HCT116 (cell line): Measurements from ENCODE around the gene MAP7D1. TPM values are rescaled to one million over a fixed set of nuclear protein-coding genes. Genes with fewer than 3 reads are reported as not detected.

Source experiments
- ATAC-seq: fragments of 200-7000 bp; cut with Tn5 transposase; 2 replicates; pipeline ENCODE4 v1.9.1; 2020; ENCODE audit warnings: mild to moderate bottlenecking, moderate library complexity
- BruUV-seq: library from RNA; stranded (reverse); fragments of 400-500 nt; replicated peaks from 2 replicates; lab custom pipeline; 2021; lab: Mats Ljungman, UMichigan
- CTCF ChIA-PET: fragments of 300-600 bp; sonication (Branson Sonifier 250); formaldehyde crosslinking; loops from one replicate; lab custom pipeline; 2021; ENCODE audit warnings: antibody characterized with exemption; lab: Charles Lee
- POLR2A ChIA-PET: fragments of 300-600, 350-600 bp; sonication (Branson Sonifier 250); formaldehyde crosslinking; loops from one replicate; lab custom pipeline; 2021; ENCODE audit warnings: antibody characterized with exemption; lab: Charles Lee
- RAD21 ChIA-PET, 2 experiments: fragments of 300-600 bp; sonication (Branson Sonifier 250); formaldehyde crosslinking; loops; one replicate each; lab custom pipeline; 2023; ENCODE audit warnings: low total read pairs in 2 of 2; ENCODE audit not compliant: uncharacterized antibody in 2 of 2, unreplicated experiment in 2 of 2, low non-redundant PET in 1 of 2; lab: Charles Lee
- DNase-seq: peaks from one replicate; pipeline ENCODE4 v3.0.0-alpha.2; 2010; ENCODE audit warnings: low read depth, low spot score
- H2AFZ ChIP-seq: fragments of 200-600 bp; shearing (Covaris generic), sonication (generic); 2 replicates; pipeline ENCODE4 v1.6.1; 2017; ENCODE audit warnings: low read depth, mixed run types, mixed read lengths, antibody characterized with exemption, low read length; ENCODE audit not compliant: poor library complexity, severe bottlenecking
- H3K27ac ChIP-seq: 2 replicates; pipeline ENCODE4 v1.5.1; 2012; ENCODE audit warnings: low read depth, low read length
- H3K27me3 ChIP-seq: fragments of 200-600 bp; sonication (generic); 2 replicates; pipeline ENCODE4 v1.6.1; 2016; ENCODE audit warnings: mixed run types, low read length, mixed read lengths; ENCODE audit not compliant: insufficient read depth
- H3K36me3 ChIP-seq, 2 experiments: fragments of 200-500 bp in 1 of 2; fragments of 200-600 bp in 1 of 2; sonication (Bioruptor generic) in 1 of 2; sonication (generic) in 1 of 2; 2 replicates each; pipeline versions ENCODE4 v1.5.1 to v1.6.1; 2014 to 2016; ENCODE audit warnings: low read length in 2 of 2, inconsistent platforms in 1 of 2, mixed read lengths in 1 of 2, mixed run types in 1 of 2; ENCODE audit not compliant: insufficient read depth in 2 of 2, control insufficient read depth in 1 of 2
- H3K4me1 ChIP-seq, 2 experiments: fragments of 200-600 bp in 1 of 2; sonication (generic) in 1 of 2; 2 replicates each; pipeline versions ENCODE4 v1.5.1 to v1.6.1; 2012 to 2017; ENCODE audit warnings: low read length in 2 of 2, inconsistent platforms in 1 of 2, mild to moderate bottlenecking in 1 of 2, mixed read lengths in 1 of 2, mixed run types in 1 of 2, moderate library complexity in 1 of 2; ENCODE audit not compliant: insufficient read depth in 2 of 2, control insufficient read depth in 1 of 2
- H3K4me2 ChIP-seq: fragments of 200-600 bp; sonication (generic); 2 replicates; pipeline ENCODE4 v1.6.1; 2017; ENCODE audit warnings: mixed run types, low read length, mixed read lengths
- H3K4me3 ChIP-seq, 2 experiments: fragments of 200-600 bp in 1 of 2; sonication (generic) in 1 of 2; replicated peaks in 1 of 2; 2 replicates each; pipeline ENCODE4 v1.5.1; 2011 to 2016; ENCODE audit warnings: low read length in 2 of 2, control low read depth in 1 of 2, low read depth in 1 of 2, mild to moderate bottlenecking in 1 of 2, mixed read lengths in 1 of 2, mixed run types in 1 of 2
- H3K79me2 ChIP-seq: fragments of 200-600 bp; sonication (generic); 2 replicates; pipeline ENCODE4 v1.6.1; 2017; ENCODE audit warnings: mild to moderate bottlenecking, mixed run types, low read length, moderate library complexity, mixed read lengths; ENCODE audit not compliant: insufficient read depth
- H3K9ac ChIP-seq: fragments of 200-600 bp; sonication (generic); 2 replicates; pipeline ENCODE4 v1.6.1; 2016; ENCODE audit warnings: low read length, mixed read lengths
- H3K9me2 ChIP-seq: fragments of 200-600 bp; sonication (generic), shearing (Covaris generic); 2 replicates; pipeline ENCODE4 v1.6.1; 2017; ENCODE audit warnings: mixed run types, mild to moderate bottlenecking, moderate library complexity; ENCODE audit not compliant: insufficient read depth
- H3K9me3 ChIP-seq, 2 experiments: fragments of 200-500 bp in 1 of 2; fragments of 200-600 bp in 1 of 2; sonication (Bioruptor generic) in 1 of 2; sonication (generic) in 1 of 2; 2 replicates each; pipeline ENCODE4 v1.6.1; 2014 to 2017; ENCODE audit warnings: low read length in 2 of 2, mixed read lengths in 2 of 2, inconsistent platforms in 1 of 2, low read depth in 1 of 2, mild to moderate bottlenecking in 1 of 2, mixed run types in 1 of 2, moderate library complexity in 1 of 2; ENCODE audit not compliant: control insufficient read depth in 1 of 2, insufficient read depth in 1 of 2
- H4K20me1 ChIP-seq: fragments of 200-600 bp; sonication (generic), shearing (Covaris generic); 2 replicates; pipeline ENCODE4 v1.6.1; 2017; ENCODE audit warnings: mixed run types, mild to moderate bottlenecking, moderate library complexity; ENCODE audit not compliant: insufficient read depth
- ATF3 ChIP-seq: IDR thresholded peaks from 2 replicates; pipeline ENCODE4 v1.6.1; 2012
- CBX3 ChIP-seq: IDR thresholded peaks from 2 replicates; pipeline ENCODE4 v1.6.1; 2012; ENCODE audit warnings: low read depth
- CTCF ChIP-seq, 3 experiments: fragments of 200-600 bp in 1 of 3; sonication (generic) in 1 of 3; IDR thresholded peaks in 2 of 3; conservative IDR thresholded peaks in 1 of 3; 2 replicates each; pipeline ENCODE4 v1.5.1; 2012 to 2017; ENCODE audit warnings: low read depth in 2 of 3, low read length in 2 of 3, antibody characterized with exemption in 1 of 3, borderline replicate concordance in 1 of 3, control low read depth in 1 of 3, mild to moderate bottlenecking in 1 of 3, mixed read lengths in 1 of 3, mixed run types in 1 of 3, moderate library complexity in 1 of 3; ENCODE audit not compliant: insufficient read depth in 1 of 3
- EGR1 ChIP-seq: IDR thresholded peaks from 2 replicates; pipeline ENCODE4 v1.6.1; 2012; ENCODE audit warnings: low read depth
- ELF1 ChIP-seq: IDR thresholded peaks from 2 replicates; pipeline ENCODE4 v1.6.1; 2012; ENCODE audit warnings: low read depth, borderline replicate concordance
- EZH2phosphoT487 ChIP-seq: fragments of 200-600 bp; IDR thresholded peaks from 2 replicates; pipeline ENCODE4 v1.6.1; 2018; ENCODE audit warnings: antibody characterized with exemption, borderline replicate concordance
- FOSL1 ChIP-seq: IDR thresholded peaks from 2 replicates; pipeline ENCODE4 v1.6.1; 2012; ENCODE audit warnings: low read depth
- JUND ChIP-seq: IDR thresholded peaks from 2 replicates; pipeline ENCODE4 v1.6.1; 2012
- MAX ChIP-seq: IDR thresholded peaks from 2 replicates; pipeline ENCODE4 v1.6.1; 2012
- POLR2AphosphoS5 ChIP-seq: IDR thresholded peaks from 2 replicates; pipeline ENCODE4 v1.6.1; 2011; ENCODE audit warnings: mild to moderate bottlenecking, low read depth, low read length, moderate library complexity
- REST ChIP-seq: IDR thresholded peaks from 2 replicates; pipeline ENCODE4 v1.6.1; 2012; ENCODE audit warnings: low read depth
- SIN3A ChIP-seq: IDR thresholded peaks from 2 replicates; pipeline ENCODE4 v1.6.1; 2012; ENCODE audit warnings: low read depth
- SP1 ChIP-seq: IDR thresholded peaks from 2 replicates; pipeline ENCODE4 v1.6.1; 2012; ENCODE audit warnings: low read depth
- SRF ChIP-seq: IDR thresholded peaks from 2 replicates; pipeline ENCODE4 v1.6.1; 2012; ENCODE audit warnings: low read depth
- TCF7L2 ChIP-seq: IDR thresholded peaks from 2 replicates; pipeline ENCODE4 v1.7.0; 2011; ENCODE audit warnings: borderline replicate concordance, inconsistent platforms; ENCODE audit not compliant: insufficient read depth, insufficient read length; ENCODE audit errors: extremely low read depth
- ZNF274 ChIP-seq: fragments of 200-500 bp; sonication (Bioruptor generic); IDR thresholded peaks from 2 replicates; pipeline ENCODE4 v1.6.1; 2014; ENCODE audit warnings: mild to moderate bottlenecking, low read depth, low read length, inconsistent platforms
- intact Hi-C: fragments of 100-400 bp; cut with micrococcal nuclease; formaldehyde crosslinking; loops from 2 replicates; pipeline ENCODE4 v1.10.0; 2022
- total RNA-seq: library from RNA; stranded (reverse); gene quantifications from one replicate; pipeline ENCODE4 v1.2.1, GENCODE V29; 2021; ENCODE audit not compliant: unreplicated experiment
- TF ChIP-seq, protein P1 (sequence below): IDR thresholded peaks from 2 replicates; pipeline ENCODE4 v1.6.1; 2011; ENCODE audit warnings: mild to moderate bottlenecking, low read length, moderate library complexity; ENCODE audit not compliant: insufficient replicate concordance; ENCODE audit errors: extremely low read depth

MAP7D1 gene
- total RNA-seq, 1 experiment from 2014 or later: 71.8 TPM

DNA sequence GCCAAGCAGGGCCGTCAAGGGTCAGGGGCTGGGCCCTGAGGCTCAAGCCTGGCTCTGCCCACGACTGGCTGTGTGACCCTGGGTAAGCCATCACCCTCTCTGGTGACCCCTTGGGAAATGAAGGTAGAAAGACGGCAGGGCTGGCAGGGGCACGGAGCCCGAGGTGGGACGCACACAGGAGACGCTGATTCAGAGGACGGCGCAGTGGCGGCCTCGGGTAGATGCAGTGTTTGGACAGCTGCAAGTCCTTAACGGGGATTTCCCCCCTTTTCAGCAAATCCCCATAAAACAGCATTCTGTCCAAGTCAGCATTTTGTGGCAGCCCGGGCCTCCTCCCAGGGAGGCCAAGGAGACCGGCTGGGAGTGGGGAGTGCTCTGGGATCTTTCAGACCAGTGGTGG lies 47.6 kb upstream of the MAP7D1 start:
- no peak for DNase-seq
- TF ChIP-seq EGR1 (no peak), CTCF (IDR thresholded peaks at IDR 0.05 in 2 of 3, conservative IDR thresholded peaks at IDR 0.05 in 1 of 3; ENCODE audit: borderline replicate concordance in 1 of 3, insufficient read depth in 1 of 3, low read depth in 2 of 3, low read length in 2 of 3) (no peak), ATF3 (no peak), ELF1 (no peak), ZNF274 (no peak), SP1 (no peak), POLR2AphosphoS5 (no peak), SRF (no peak), SIN3A (no peak), TCF7L2 (no peak), MAX (no peak), REST (no peak), CBX3 (no peak), FOSL1 (no peak), EZH2phosphoT487 (no peak), JUND (no peak)
- TF ChIP-seq, protein P1, sequence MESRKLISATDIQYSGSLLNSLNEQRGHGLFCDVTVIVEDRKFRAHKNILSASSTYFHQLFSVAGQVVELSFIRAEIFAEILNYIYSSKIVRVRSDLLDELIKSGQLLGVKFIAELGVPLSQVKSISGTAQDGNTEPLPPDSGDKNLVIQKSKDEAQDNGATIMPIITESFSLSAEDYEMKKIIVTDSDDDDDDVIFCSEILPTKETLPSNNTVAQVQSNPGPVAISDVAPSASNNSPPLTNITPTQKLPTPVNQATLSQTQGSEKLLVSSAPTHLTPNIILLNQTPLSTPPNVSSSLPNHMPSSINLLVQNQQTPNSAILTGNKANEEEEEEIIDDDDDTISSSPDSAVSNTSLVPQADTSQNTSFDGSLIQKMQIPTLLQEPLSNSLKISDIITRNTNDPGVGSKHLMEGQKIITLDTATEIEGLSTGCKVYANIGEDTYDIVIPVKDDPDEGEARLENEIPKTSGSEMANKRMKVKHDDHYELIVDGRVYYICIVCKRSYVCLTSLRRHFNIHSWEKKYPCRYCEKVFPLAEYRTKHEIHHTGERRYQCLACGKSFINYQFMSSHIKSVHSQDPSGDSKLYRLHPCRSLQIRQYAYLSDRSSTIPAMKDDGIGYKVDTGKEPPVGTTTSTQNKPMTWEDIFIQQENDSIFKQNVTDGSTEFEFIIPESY: no peak
- POLR2A ChIA-PET: no interaction called here

More for the DNA sequence above, 47.6 kb upstream of the MAP7D1 start:
- no peaks in the 10 kb centered on the region for H4K20me1 ChIP-seq
- no TSS peak for BruUV-seq
- H3K4me1 ChIP-seq: peaks cover 2 to 9% of the 10 kb centered on the region in 2 experiments; a peak in 3 of 4 replicates
- H3K4me3 ChIP-seq: no peak overlapping the region
- H3K36me3 ChIP-seq: no peaks in the 10 kb centered on the region
- ATAC-seq: no peak
- H3K27me3 ChIP-seq: no peaks in the 10 kb centered on the region
- no peak overlapping the region for H3K9ac ChIP-seq
- ChIA-PET CTCF (no interaction called here), RAD21 (no interaction called here)
- H2AFZ ChIP-seq: no peak overlapping the region
- H3K79me2 ChIP-seq: no peaks in the 10 kb centered on the region
- no peaks in the 10 kb centered on the region for H3K9me3 ChIP-seq
- intact Hi-C loops: loop anchor here (10.0 kb wide), 1 partner anchor 446 kb away; no protein-coding TSS in a partner anchor
- H3K27ac ChIP-seq: no peak overlapping the region
- H3K4me2 ChIP-seq: no peak overlapping the region
- no peaks in the 10 kb centered on the region for H3K9me2 ChIP-seq
